NCI-H146 (cell line): ENCODE measurements around the gene IRF2.
"Not testable (repeated sequence)": the region's sequence is repeated elsewhere in the genome, so short reads cannot be mapped to it uniquely, and the experiment has no call there.

Source experiments
- DNase-seq: peaks from one replicate; lab custom pipeline; 2025; lab: John Stamatoyannopoulos, UW

The IRF2 gene

GRCh38 chr4:184389978-184390900 is 84.1 kb downstream of the IRF2 start:
- no peak for DNase-seq

- DNase-seq: no peak
These were observed 86.2 kb downstream of the IRF2 start for GRCh38 chr4:184388106-184388505.

- no peak for DNase-seq
These were observed 87.0 kb downstream of the IRF2 start for GRCh38 chr4:184387351-184387750.

- peak; percentile 6 for DNase-seq
These were observed 88.0 kb downstream of the IRF2 start for GRCh38 chr4:184386271-184386781.

GRCh38 chr4:184385705-184386141 is 88.6 kb downstream of the IRF2 start:
- no peak for DNase-seq

- DNase-seq: peak; percentile 19
These were observed 89.4 kb downstream of the IRF2 start for GRCh38 chr4:184384810-184385557.

- DNase-seq: no peak
These were observed 90.1 kb downstream of the IRF2 start for GRCh38 chr4:184384056-184384809.

GRCh38 chr4:184383497-184384055 is 90.8 kb downstream of the IRF2 start:
- no peak for DNase-seq

GRCh38 chr4:184382189-184382846 is 92.0 kb downstream of the IRF2 start:
- DNase-seq: peak; percentile 5

- DNase-seq: no peak
These were observed 93.6 kb downstream of the IRF2 start for GRCh38 chr4:184380707-184381106.

GRCh38 chr4:184380214-184380613 is 94.1 kb downstream of the IRF2 start:
- DNase-seq: not testable (repeated sequence)

- DNase-seq: no peak
These were observed 97.4 kb downstream of the IRF2 start for GRCh38 chr4:184376923-184377322.

- DNase-seq: no peak
These were observed 98.1 kb downstream of the IRF2 start for GRCh38 chr4:184376126-184376838.

GRCh38 chr4:184375623-184376022 is 98.7 kb downstream of the IRF2 start:
- DNase-seq: not testable (repeated sequence)

GRCh38 chr4:184375027-184375426 is 99.3 kb downstream of the IRF2 start:
- no peak for DNase-seq

GRCh38 chr4:184373886-184374405 is 100.4 kb downstream of the IRF2 start:
- no peak for DNase-seq

GRCh38 chr4:184371390-184371787 is 103.0 kb downstream of the IRF2 start:
- no peak for DNase-seq

GRCh38 chr4:184370711-184371389 is 103.5 kb downstream of the IRF2 start:
- no peak for DNase-seq

GRCh38 chr4:184369871-184370270 is 104.5 kb downstream of the IRF2 start:
- no peak for DNase-seq

GRCh38 chr4:184368731-184369130 is 105.6 kb downstream of the IRF2 start:
- DNase-seq: no peak
